HG03095 (cell line): ENCODE results near the gene GDPD5.

Experiments
- ATAC-seq: cut with Tn5 transposase; IDR thresholded peaks from one replicate; pipeline ENCODE4 v1.9.1; 2021; ENCODE audit warnings: moderate library complexity; ENCODE audit not compliant: unreplicated experiment

GDPD5 gene

GRCh38 chr11:75495749-75496304 is 29.9 kb downstream of the GDPD5 start:
- ATAC-seq = no peak

- no peak for ATAC-seq
These were observed 32.1 kb downstream of the GDPD5 start for GRCh38 chr11:75493626-75494025.

DNA sequence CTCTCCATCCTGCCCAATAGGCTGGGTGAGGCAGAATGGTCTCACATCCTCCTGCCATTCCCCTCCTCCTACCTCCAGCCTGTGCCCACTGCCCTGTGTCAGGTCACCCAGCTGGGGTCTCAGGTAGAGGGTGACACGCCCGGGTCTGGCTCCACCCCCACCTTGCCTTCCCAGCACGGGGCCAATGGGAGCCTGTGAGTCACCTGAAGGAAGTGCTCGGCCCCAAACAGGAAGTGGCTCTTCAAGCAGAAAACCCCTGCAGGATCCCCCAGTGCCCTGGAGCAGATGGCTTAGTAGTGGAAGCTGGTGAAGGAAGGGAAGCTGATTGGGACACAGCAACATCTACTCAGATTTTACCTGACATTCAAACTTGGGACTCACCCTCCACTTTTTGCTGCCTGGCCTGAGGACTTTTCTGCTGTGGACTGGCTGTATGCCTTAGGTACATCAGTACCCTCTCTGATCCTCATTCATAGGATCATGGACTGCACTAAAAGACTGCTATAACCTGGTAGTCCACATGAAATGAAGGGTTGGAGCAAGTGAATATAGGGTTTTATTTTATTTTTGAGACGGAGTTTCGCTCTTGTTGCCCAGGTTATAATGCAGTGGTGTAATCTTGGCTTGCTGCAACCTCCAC is 33.4 kb downstream of the GDPD5 start:
- ATAC-seq = peak; percentile 74

- ATAC-seq = no peak
These were observed 34.3 kb downstream of the GDPD5 start for GRCh38 chr11:75491465-75491864.

DNA sequence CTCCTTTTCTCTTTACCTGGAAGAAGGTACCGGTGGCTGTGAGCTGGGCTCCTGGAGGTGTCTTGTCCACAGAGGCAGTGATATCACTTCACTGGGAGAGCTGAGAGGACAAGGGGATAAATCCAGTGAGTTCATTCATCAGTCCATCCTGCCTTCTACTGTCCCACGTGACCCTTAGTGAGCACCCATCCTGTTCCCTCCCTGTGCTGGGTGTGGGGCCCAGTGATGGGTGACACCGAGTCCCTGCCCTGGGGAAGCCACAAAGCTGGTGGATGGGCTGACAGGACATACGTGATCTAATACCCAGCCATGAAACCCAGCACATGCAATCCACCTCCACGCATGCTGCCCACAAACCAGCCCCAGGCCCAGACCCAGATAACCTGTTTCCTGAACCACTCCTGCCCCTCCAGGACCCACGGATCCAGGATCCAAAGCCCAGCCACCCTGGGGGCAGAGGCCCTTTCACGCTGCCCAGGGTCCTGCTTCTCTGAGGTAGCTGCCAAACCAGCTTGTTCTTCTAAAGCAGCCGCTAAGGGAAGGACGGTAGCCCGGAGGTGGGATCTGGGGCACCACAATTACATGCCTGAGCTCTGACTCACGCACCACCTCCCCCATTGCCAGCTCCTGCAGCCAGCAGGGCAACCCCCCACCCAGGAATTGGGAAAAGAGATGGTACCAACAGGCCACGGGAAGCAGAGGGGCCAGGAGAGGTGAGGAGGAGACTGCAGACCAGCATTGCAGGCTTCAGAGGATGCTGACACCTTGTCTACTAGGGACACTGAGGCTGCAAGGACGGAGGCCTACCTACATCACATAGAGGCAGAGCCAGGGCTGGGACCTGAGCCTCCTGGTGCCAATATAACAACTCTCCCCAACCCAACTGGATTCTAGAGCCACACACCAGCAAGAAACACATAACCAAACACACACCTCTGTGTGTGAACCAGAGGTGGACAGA is 35.2 kb downstream of the GDPD5 start:
- ATAC-seq = no peak

- ATAC-seq = no peak
These were observed 38.4 kb downstream of the GDPD5 start for GRCh38 chr11:75487365-75487764.

GRCh38 chr11:75485742-75486141 is 40.0 kb downstream of the GDPD5 start:
- ATAC-seq = no peak

DNA sequence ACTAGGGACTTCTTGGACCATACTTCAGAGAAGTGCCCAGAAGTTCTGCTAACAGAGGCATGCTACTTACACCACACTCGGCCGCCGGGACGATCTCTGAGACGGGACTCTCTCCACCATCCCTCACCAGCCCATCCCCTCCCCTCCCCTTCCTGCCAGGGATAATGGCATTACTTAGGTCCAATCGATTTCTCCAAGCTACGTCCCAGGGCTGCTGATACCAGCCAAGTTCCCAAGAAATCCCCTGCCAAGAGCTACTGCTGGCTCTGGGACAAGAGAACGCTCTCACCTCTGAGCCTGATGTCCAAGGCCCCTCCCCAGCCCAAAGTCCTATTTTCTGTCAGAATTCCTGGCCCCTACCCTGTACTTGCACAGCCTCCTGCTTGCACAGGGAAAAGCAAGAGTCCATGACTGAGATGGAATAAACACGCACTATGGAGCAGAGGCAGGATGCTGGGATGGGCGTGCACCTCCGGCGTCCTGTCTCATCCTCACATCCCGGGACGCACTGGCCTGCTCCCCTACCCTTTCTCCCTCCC is 42.7 kb downstream of the GDPD5 start:
- no peak for ATAC-seq

GRCh38 chr11:75481922-75482606 is 43.7 kb downstream of the GDPD5 start:
- no peak for ATAC-seq

DNA sequence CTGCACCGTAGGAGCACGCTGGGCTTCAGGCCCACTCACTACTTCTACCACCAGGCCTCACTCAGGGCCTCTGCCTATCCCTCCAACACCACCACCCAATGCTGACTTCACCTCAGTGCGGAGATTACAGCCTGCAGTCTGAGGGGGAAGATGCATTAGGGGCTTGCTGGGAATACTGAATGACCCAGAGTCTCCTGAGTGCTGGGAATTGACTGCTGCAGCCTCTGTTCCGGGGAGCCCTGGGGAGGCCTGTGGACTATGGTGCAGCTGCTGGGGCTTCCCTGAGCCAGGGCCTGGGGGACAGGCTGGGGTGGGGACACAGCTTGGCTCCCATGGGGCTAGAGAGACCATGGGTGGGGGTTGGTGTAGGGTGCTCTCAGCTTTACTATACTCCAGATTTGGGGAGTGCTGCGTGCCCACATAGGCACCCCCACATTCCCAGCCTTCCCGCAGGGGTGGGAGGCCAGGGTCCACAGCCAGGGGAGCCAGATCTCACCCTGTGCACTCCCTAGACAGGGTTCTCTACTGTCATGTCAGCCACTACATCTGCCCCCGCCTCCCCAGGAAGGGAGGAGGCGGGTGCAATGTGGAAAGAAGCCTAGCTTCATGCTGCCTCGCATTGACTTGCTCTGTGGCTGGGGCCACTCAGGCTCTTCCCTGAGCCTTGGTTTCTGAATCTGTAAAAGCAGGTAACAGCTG is 44.4 kb downstream of the GDPD5 start:
- ATAC-seq = no peak

DNA sequence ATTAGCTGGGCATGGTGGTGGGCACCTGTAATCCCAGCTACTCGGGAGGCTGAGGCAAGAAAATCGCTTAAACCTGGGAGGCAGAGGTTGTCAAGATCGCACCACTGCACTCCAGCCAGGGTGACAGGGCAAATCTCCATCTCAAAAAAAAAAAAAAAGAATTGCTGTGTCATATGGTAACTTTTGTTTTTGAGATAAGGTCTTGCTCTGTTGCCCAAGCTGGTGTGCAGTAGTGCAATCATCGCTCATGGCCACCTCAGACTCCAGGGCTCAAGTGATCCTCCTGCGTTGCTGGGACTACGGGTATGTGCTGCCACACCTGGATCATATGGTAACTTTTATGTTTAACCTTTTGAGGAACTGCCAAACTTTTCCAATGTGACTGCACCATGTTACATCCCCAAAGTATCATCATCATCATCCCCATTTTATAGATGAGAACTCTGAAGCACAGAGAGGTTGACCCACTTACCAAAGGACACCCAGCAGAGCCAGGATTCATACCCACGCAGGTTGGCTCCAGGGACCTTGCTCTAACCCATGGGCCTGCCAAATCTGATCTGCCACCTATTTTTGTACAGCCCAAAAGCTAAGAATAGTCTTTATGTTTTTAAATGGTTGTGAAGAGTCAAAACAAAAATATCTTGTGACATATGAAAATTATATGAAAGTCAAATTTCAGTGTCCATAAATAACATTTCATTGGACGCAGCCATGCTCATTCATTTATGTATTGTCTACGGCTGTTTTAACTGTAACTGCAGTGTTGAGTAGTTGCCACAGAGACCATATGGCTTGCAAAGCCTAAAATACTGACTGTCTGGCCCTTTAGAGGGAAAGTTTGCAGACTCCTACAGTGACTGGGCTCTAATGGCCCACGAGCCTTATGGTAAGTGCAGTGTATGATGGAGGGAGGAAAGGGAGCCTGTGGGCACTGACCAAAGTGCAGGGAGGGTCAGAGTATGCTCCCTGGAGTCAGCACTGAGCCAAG is 45.3 kb downstream of the GDPD5 start:
- no peak for ATAC-seq

DNA sequence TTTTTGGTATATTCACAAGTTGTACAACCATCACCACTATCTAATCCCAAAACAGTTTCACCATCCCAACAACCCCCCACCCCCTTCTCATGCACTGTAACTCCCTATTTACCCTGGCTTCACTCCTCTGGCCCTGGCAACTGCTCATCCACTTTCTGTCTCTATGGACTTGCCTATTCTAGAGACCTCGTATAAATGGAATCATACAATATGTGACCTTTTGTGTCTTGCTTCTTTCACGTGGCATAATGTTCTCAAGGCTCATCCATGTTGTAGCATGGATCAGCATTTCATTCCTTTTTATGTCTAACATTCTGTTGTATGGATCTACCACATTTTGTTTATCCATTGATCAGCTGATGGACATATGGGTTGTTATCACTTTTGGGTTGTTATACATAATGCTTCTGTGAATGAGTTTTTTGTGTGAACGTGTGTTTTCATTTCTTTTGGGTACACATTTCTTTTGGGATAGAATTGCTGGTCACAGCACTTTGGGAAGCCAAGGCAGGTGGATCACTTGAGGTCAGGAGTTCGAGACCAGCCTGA is 46.1 kb downstream of the GDPD5 start:
- no peak for ATAC-seq

DNA sequence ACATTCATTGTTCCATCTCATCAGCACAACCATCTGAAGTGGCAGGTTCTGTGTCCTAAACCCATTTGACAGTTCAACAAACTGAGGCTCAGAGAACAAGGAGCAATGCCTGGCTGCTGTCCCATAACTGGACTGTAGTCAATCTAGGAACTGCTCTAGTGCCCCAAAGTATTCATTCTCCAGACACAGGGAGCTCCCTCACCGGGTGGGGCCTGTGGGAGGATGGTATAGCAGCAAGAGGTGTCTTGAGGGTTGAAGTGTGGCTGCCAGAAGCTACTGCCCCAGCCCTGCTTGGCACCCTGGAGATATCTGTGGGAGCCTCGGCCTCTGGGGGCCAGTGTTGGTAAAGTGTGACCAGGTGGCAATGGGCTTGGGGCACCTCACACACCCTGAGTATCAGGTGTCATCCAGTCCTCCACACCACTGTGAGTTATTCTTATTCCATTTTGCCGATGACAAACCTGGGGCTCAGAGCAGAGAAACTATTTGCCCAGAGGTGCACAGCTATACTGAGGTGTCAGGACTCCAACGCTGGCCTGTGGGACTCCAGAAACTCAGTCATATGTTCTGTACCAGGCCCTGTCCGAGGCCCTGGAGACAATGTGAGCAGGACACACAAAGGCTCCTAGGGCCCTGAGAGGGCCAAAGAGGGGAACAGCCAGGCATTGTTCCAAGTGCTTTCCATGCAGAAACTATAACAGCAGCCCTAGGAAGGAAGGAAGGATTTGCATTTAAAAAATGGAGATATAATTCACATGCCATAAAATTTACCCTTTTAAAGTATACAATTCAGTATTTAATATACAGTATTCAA is 46.8 kb downstream of the GDPD5 start:
- no peak for ATAC-seq

DNA sequence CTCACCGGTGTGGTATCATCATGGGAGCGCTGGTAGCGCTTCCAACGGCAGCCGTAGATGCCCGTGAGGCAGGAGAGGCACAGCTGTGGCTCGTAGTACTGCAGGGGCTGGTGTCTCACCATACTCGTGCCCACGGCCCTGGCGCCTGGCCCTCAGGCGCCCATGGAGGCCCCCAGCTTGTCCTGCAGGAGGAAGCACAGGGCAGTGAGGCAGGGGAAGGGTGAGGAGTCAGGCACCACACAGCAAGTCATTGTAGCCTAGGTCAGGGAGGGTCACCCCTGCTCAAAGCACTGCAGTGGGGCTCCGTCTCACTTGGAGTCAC is 48.2 kb downstream of the GDPD5 start:
- no peak for ATAC-seq

GRCh38 chr11:75476739-75477613 is 48.8 kb downstream of the GDPD5 start:
- ATAC-seq = no peak

DNA sequence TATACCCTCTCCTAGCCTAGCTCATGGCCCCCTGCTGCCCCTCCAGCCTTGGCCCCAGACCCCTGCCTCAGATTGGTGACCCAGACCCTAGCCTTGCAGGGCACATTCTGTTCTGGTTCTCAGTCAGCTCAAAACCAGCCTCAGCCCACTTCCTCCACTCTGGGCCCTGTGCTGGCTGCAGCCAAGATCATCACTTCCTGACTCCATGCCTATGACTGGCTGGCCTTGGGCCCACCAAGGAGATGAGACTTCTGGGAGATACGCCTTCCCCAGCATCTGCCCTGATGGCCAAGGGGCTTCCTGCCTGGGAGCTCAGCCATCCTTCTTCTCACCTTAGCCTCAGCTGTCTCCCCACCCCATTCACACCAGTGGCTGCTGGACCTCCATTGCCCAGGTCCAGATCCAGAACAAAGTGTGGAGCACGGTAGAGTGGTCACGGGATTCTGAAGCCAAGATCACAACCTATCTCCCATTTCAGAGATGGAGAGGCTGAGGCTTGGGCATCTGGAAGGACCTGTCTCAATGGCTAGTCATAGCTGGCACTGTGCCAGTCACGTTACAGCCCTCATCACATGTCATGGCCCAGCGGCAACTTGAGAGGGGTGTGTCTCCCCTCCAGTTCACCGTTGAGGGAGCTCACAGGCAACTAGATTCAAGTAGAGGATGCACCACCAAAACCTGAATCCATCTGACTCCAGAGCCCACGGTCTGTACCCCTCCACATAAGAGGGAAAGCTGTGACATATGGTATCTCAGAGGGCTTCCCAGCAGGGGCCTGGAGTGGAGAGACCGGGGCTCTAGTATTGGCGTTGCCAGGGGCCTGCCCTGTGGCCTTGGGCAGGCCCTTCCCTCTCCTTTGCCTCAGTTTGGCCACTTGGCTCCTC is 49.7 kb downstream of the GDPD5 start:
- ATAC-seq = no peak
